Measurements from ENCODE around the gene CCSER1. TPM values are rescaled to one million over a fixed set of nuclear protein-coding genes. Genes with fewer than 3 reads are reported as not detected.

CCSER1 gene
- total RNA-seq, 8 experiments from 2014 or later = 6.9 to 59.5 (median 25.8) TPM

GRCh38 chr4:91472046-91472445 lies 1344.9 kb downstream of the CCSER1 start:
- Histone ChIP-seq H3K27ac (no peak overlapping the region), H3K4me1 (replicated peaks in 1 of 2) (no peaks in the 10 kb centered on the region), H3K4me3 (no peak overlapping the region)
- WGBS, 10 experiments = 12 to 95% (median 60%) methylated on average over 2 to 4 of the region's 4 CpGs; no CpG with 5 or more reads in 1 of the 10 experiments
- in situ Hi-C loops (cut with MboI; ENCODE audit: low pct_unique_long_range_greater_than_20kb in 2 of 9, low sequenced_read_pairs in 9 of 9, unreplicated experiment in 9 of 9) = no loop called here
- no peak for ATAC-seq (replicated peaks in 6 of 8)

- H3K27ac ChIP-seq = no peak overlapping the region
Measured at GRCh38 chr4:91485415-91485814, 1358.2 kb downstream of the CCSER1 start.

GRCh38 chr4:91488946-91489345 lies 1361.8 kb downstream of the CCSER1 start:
- 19 to 100% (median 85%) methylated on average over 1 to 2 of the region's 2 CpGs for WGBS, 10 experiments
- H3K4me3 ChIP-seq = no peak overlapping the region
- ATAC-seq (replicated peaks in 6 of 8) = peak in 2 of 8 experiments; percentile 41 to 54
- no peaks in the 10 kb centered on the region for H3K4me1 ChIP-seq (replicated peaks in 1 of 2)
- no peak overlapping the region for H3K27ac ChIP-seq
- in situ Hi-C loops (cut with MboI; ENCODE audit: low pct_unique_long_range_greater_than_20kb in 2 of 9, low sequenced_read_pairs in 9 of 9, unreplicated experiment in 9 of 9) = no loop called here

More at GRCh38 chr4:91485415-91485814, 1358.2 kb downstream of the CCSER1 start:
- no peak overlapping the region for H3K4me3 ChIP-seq
- no peak for ATAC-seq (replicated peaks in 6 of 8)
- WGBS, 10 experiments = 6 to 100% (median 68%) methylated on average over 1 of the region's 1 CpG; no CpG with 5 or more reads in 2 of the 10 experiments
- in situ Hi-C loops (cut with MboI; ENCODE audit: low pct_unique_long_range_greater_than_20kb in 2 of 9, low sequenced_read_pairs in 9 of 9, unreplicated experiment in 9 of 9) = no loop called here
- no peaks in the 10 kb centered on the region for H3K4me1 ChIP-seq (replicated peaks in 1 of 2)

- in situ Hi-C loops (cut with MboI; ENCODE audit: low pct_unique_long_range_greater_than_20kb in 2 of 9, low sequenced_read_pairs in 9 of 9, unreplicated experiment in 9 of 9) = no loop called here
- 5 to 100% (median 80%) methylated on average over 1 to 4 of the region's 4 CpGs; no CpG with 5 or more reads in 1 of the 10 experiments for WGBS, 10 experiments
- H3K27ac ChIP-seq = no peak overlapping the region
- no peaks in the 10 kb centered on the region for H3K4me1 ChIP-seq (replicated peaks in 1 of 2)
- ATAC-seq (replicated peaks in 6 of 8) = no peak
- H3K4me3 ChIP-seq = no peak overlapping the region
Measured at GRCh38 chr4:91497892-91498291, 1370.7 kb downstream of the CCSER1 start.

GRCh38 chr4:91502365-91502764 lies 1375.2 kb downstream of the CCSER1 start:
- Histone ChIP-seq H3K27ac (no peak overlapping the region), H3K4me3 (no peak overlapping the region), H3K4me1 (replicated peaks in 1 of 2) (no peaks in the 10 kb centered on the region)
- ATAC-seq (replicated peaks in 6 of 8) = no peak
- in situ Hi-C loops (cut with MboI; ENCODE audit: low pct_unique_long_range_greater_than_20kb in 2 of 9, low sequenced_read_pairs in 9 of 9, unreplicated experiment in 9 of 9) = no loop called here

GRCh38 chr4:91513326-91513725 lies 1386.1 kb downstream of the CCSER1 start:
- no peak overlapping the region for H3K27ac ChIP-seq
- no peaks in the 10 kb centered on the region for H3K4me1 ChIP-seq (replicated peaks in 1 of 2)
- in situ Hi-C loops (cut with MboI; ENCODE audit: low pct_unique_long_range_greater_than_20kb in 2 of 9, low sequenced_read_pairs in 9 of 9, unreplicated experiment in 9 of 9) = no loop called here
- no peak for ATAC-seq (replicated peaks in 6 of 8)
- H3K4me3 ChIP-seq = no peak overlapping the region

GRCh38 chr4:91519155-91519554 lies 1392.0 kb downstream of the CCSER1 start:
- in situ Hi-C loops (cut with MboI; ENCODE audit: low pct_unique_long_range_greater_than_20kb in 2 of 9, low sequenced_read_pairs in 9 of 9, unreplicated experiment in 9 of 9) = no loop called here

GRCh38 chr4:91525621-91526020 lies 1398.4 kb downstream of the CCSER1 start:
- ATAC-seq (replicated peaks in 6 of 8) = no peak
- Histone ChIP-seq H3K4me3 (no peak overlapping the region), H3K4me1 (replicated peaks in 1 of 2) (no peaks in the 10 kb centered on the region), H3K27ac (no peak overlapping the region)
- in situ Hi-C loops (cut with MboI; ENCODE audit: low pct_unique_long_range_greater_than_20kb in 2 of 9, low sequenced_read_pairs in 9 of 9, unreplicated experiment in 9 of 9) = no loop called here
- 0 to 100% (median 75%) methylated on average over 1 of the region's 1 CpG; no CpG with 5 or more reads in 1 of the 10 experiments for WGBS, 10 experiments

More at GRCh38 chr4:91519155-91519554, 1392.0 kb downstream of the CCSER1 start:
- 80% methylated on average over 1 of the region's 6 CpGs; no CpG with 5 or more reads in 9 of the 10 experiments for WGBS, 10 experiments
- H3K4me1 ChIP-seq (replicated peaks in 1 of 2) = no peaks in the 10 kb centered on the region
- H3K4me3 ChIP-seq = no peak overlapping the region
- no peak overlapping the region for H3K27ac ChIP-seq
- no peak for ATAC-seq (replicated peaks in 6 of 8)

- Histone ChIP-seq H3K4me3 (no peak overlapping the region), H3K27ac (no peak overlapping the region), H3K4me1 (replicated peaks in 1 of 2) (no peaks in the 10 kb centered on the region)
- ATAC-seq (replicated peaks in 6 of 8) = no peak
- in situ Hi-C loops (cut with MboI; ENCODE audit: low pct_unique_long_range_greater_than_20kb in 2 of 9, low sequenced_read_pairs in 9 of 9, unreplicated experiment in 9 of 9) = no loop called here
Measured at GRCh38 chr4:91527056-91527455, 1399.9 kb downstream of the CCSER1 start.

GRCh38 chr4:91567594-91567993 lies 1440.4 kb downstream of the CCSER1 start:
- ATAC-seq (replicated peaks in 6 of 8) = no peak

GRCh38 chr4:91577864-91578263 lies 1450.7 kb downstream of the CCSER1 start:
- Histone ChIP-seq H3K27ac (no peak overlapping the region), H3K4me1 (replicated peaks in 1 of 2) (no peaks in the 10 kb centered on the region), H3K4me3 (no peak overlapping the region)
- in situ Hi-C loops (cut with MboI; ENCODE audit: low pct_unique_long_range_greater_than_20kb in 2 of 9, low sequenced_read_pairs in 9 of 9, unreplicated experiment in 9 of 9) = no loop called here
- ATAC-seq (replicated peaks in 6 of 8) = no peak

More at GRCh38 chr4:91567594-91567993, 1440.4 kb downstream of the CCSER1 start:
- in situ Hi-C loops (cut with MboI; ENCODE audit: low pct_unique_long_range_greater_than_20kb in 2 of 9, low sequenced_read_pairs in 9 of 9, unreplicated experiment in 9 of 9) = no loop called here
- 0 to 50% (median 4%) methylated on average over 1 of the region's 1 CpG; no CpG with 5 or more reads in 2 of the 10 experiments for WGBS, 10 experiments
- no peak overlapping the region for H3K4me3 ChIP-seq
- no peaks in the 10 kb centered on the region for H3K4me1 ChIP-seq (replicated peaks in 1 of 2)
- H3K27ac ChIP-seq = no peak overlapping the region

- in situ Hi-C loops (cut with MboI; ENCODE audit: low pct_unique_long_range_greater_than_20kb in 2 of 9, low sequenced_read_pairs in 9 of 9, unreplicated experiment in 9 of 9) = no loop called here
Measured at GRCh38 chr4:91590260-91590659, 1463.1 kb downstream of the CCSER1 start.

GRCh38 chr4:91592125-91592524 lies 1464.9 kb downstream of the CCSER1 start:
- no peak for ATAC-seq (replicated peaks in 6 of 8)
- WGBS, 10 experiments = 6 to 100% (median 72%) methylated on average over 1 to 4 of the region's 4 CpGs; no CpG with 5 or more reads in 1 of the 10 experiments
- H3K4me1 ChIP-seq (replicated peaks in 1 of 2) = no peaks in the 10 kb centered on the region
- in situ Hi-C loops (cut with MboI; ENCODE audit: low pct_unique_long_range_greater_than_20kb in 2 of 9, low sequenced_read_pairs in 9 of 9, unreplicated experiment in 9 of 9) = no loop called here
- H3K27ac ChIP-seq = no peak overlapping the region
- H3K4me3 ChIP-seq = no peak overlapping the region

More at GRCh38 chr4:91590260-91590659, 1463.1 kb downstream of the CCSER1 start:
- H3K4me3 ChIP-seq = no peak overlapping the region
- no peaks in the 10 kb centered on the region for H3K4me1 ChIP-seq (replicated peaks in 1 of 2)
- H3K27ac ChIP-seq = no peak overlapping the region
- 0 to 100% (median 50%) methylated on average over 1 to 3 of the region's 3 CpGs; no CpG with 5 or more reads in 2 of the 10 experiments for WGBS, 10 experiments
- no peak for ATAC-seq (replicated peaks in 6 of 8)

GRCh38 chr4:91596718-91597117 lies 1469.5 kb downstream of the CCSER1 start:
- Histone ChIP-seq H3K27ac (no peak overlapping the region), H3K4me1 (replicated peaks in 1 of 2) (no peaks in the 10 kb centered on the region), H3K4me3 (no peak overlapping the region)
- WGBS, 10 experiments = 0 to 64% (median 35%) methylated on average over 1 to 2 of the region's 2 CpGs; no CpG with 5 or more reads in 1 of the 10 experiments
- in situ Hi-C loops (cut with MboI; ENCODE audit: low pct_unique_long_range_greater_than_20kb in 2 of 9, low sequenced_read_pairs in 9 of 9, unreplicated experiment in 9 of 9) = no loop called here
- ATAC-seq (replicated peaks in 6 of 8) = no peak
